OCI-LY1 (cell line): ENCODE measurements around the gene PGM2L1.

Experiments used
- H2AFZ ChIP-seq: fragments of 200-600 bp; sonication (generic), shearing (Covaris generic); 2 replicates; pipeline ENCODE4 v1.6.0; 2014; ENCODE audit warnings: antibody characterized with exemption, mild to moderate bottlenecking, low read length
- H3F3A ChIP-seq: fragments of 200-600 bp; sonication (generic), shearing (Covaris generic); 2 replicates; pipeline ENCODE4 v1.6.0; 2014; ENCODE audit warnings: mild to moderate bottlenecking, antibody characterized with exemption, low read length, moderate library complexity; ENCODE audit not compliant: insufficient read depth
- H3K27ac ChIP-seq: fragments of 200-600 bp; sonication (generic); 2 replicates; pipeline ENCODE4 v1.5.1; 2014; ENCODE audit warnings: low read length, mixed run types, mild to moderate bottlenecking, low read depth; ENCODE audit not compliant: poor library complexity, severe bottlenecking
- H3K27me3 ChIP-seq: fragments of 200-600 bp; sonication (generic); 2 replicates; pipeline ENCODE4 v1.6.0; 2014; ENCODE audit warnings: antibody characterized with exemption, mild to moderate bottlenecking, low read length, moderate library complexity; ENCODE audit not compliant: insufficient read depth
- H3K36me3 ChIP-seq: fragments of 200-600 bp; sonication (generic); 2 replicates; pipeline ENCODE4 v1.6.1; 2014; ENCODE audit warnings: mild to moderate bottlenecking, antibody characterized with exemption, low read length, moderate library complexity, mixed read lengths; ENCODE audit not compliant: insufficient read depth
- H3K4me1 ChIP-seq: fragments of 200-600 bp; sonication (generic); 2 replicates; pipeline ENCODE4 v1.5.1; 2014; ENCODE audit warnings: mild to moderate bottlenecking, low read length, moderate library complexity; ENCODE audit not compliant: insufficient read depth, severe bottlenecking
- H3K4me2 ChIP-seq: fragments of 200-600 bp; sonication (generic), shearing (Covaris generic); 2 replicates; pipeline ENCODE4 v1.6.1; 2014; ENCODE audit warnings: low read length
- H3K4me3 ChIP-seq: fragments of 200-600 bp; sonication (generic); 2 replicates; pipeline ENCODE4 v1.5.1; 2014; ENCODE audit warnings: low read length, low read depth, mild to moderate bottlenecking, mixed read lengths; ENCODE audit not compliant: poor library complexity, severe bottlenecking
- H3K79me2 ChIP-seq: fragments of 200-600 bp; shearing (Covaris generic); 2 replicates; pipeline ENCODE4 v1.6.1; 2016; ENCODE audit warnings: mixed run types, low read length, mixed read lengths; ENCODE audit not compliant: insufficient read depth
- H3K9ac ChIP-seq: fragments of 200-600 bp; sonication (generic), shearing (Covaris generic); 2 replicates; pipeline ENCODE4 v1.6.1; 2014; ENCODE audit warnings: mild to moderate bottlenecking, low read length, mixed read lengths
- H3K9me2 ChIP-seq: fragments of 200-600 bp; sonication (generic), shearing (Covaris generic); 2 replicates; pipeline ENCODE4 v1.6.1; 2014; ENCODE audit warnings: low read depth, mild to moderate bottlenecking, low read length, mixed read lengths
- H3K9me3 ChIP-seq: fragments of 200-600 bp; shearing (Covaris generic); 2 replicates; pipeline ENCODE4 v1.6.1; 2014; ENCODE audit warnings: low read length, mixed read lengths
- H4K20me1 ChIP-seq: fragments of 200-600 bp; sonication (generic), shearing (Covaris generic); 2 replicates; pipeline ENCODE4 v1.6.0; 2016; ENCODE audit warnings: mild to moderate bottlenecking, low read length; ENCODE audit not compliant: insufficient read depth
- EZH2 ChIP-seq: fragments of 200-600 bp; sonication (generic), shearing (Covaris generic); IDR thresholded peaks from 2 replicates; pipeline ENCODE4 v1.8.0; 2017; ENCODE audit warnings: borderline replicate concordance, mixed run types, mild to moderate bottlenecking, antibody characterized with exemption, low read length, moderate library complexity, mixed read lengths
- TF ChIP-seq, protein P1 (sequence below): fragments of 200-600 bp; sonication (generic), shearing (Covaris generic); IDR thresholded peaks from 2 replicates; pipeline ENCODE4 v1.5.1; 2017; ENCODE audit warnings: mild to moderate bottlenecking, antibody characterized with exemption, low read length, moderate library complexity, mixed read lengths

The PGM2L1 gene

DNA sequence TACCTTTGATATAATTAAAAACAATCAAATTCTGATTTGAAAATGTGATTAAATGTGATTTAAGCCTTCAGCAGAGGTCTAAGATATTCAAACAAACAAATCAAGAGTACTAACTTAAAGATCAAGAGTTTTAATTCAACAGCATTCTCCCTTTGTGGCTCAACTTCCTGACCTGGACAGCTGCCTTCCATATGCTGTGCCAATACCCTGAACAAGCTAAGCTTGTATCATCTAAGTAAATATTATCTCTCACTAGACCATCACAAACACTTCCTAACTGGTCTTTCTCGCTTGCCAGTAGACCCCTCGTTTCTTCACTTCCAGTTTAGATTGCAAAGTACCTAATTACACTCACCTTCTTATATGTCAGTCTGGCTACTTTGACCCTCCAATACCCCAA, 50.9 kb downstream of the PGM2L1 start:
- H3K4me1 ChIP-seq: no peaks in the 10 kb centered on the region
- H4K20me1 ChIP-seq: no peaks in the 10 kb centered on the region
- TF ChIP-seq EZH2: no peak
- TF ChIP-seq, protein P1, sequence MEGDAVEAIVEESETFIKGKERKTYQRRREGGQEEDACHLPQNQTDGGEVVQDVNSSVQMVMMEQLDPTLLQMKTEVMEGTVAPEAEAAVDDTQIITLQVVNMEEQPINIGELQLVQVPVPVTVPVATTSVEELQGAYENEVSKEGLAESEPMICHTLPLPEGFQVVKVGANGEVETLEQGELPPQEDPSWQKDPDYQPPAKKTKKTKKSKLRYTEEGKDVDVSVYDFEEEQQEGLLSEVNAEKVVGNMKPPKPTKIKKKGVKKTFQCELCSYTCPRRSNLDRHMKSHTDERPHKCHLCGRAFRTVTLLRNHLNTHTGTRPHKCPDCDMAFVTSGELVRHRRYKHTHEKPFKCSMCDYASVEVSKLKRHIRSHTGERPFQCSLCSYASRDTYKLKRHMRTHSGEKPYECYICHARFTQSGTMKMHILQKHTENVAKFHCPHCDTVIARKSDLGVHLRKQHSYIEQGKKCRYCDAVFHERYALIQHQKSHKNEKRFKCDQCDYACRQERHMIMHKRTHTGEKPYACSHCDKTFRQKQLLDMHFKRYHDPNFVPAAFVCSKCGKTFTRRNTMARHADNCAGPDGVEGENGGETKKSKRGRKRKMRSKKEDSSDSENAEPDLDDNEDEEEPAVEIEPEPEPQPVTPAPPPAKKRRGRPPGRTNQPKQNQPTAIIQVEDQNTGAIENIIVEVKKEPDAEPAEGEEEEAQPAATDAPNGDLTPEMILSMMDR: no peak
- H2AFZ ChIP-seq: no peak overlapping the region
- H3K79me2 ChIP-seq: no peaks in the 10 kb centered on the region
- H3K4me3 ChIP-seq: no peak overlapping the region
- no peaks in the 10 kb centered on the region for H3K9me2 ChIP-seq
- H3K9me3 ChIP-seq: no peaks in the 10 kb centered on the region
- no peak overlapping the region for H3K27ac ChIP-seq
- no peak overlapping the region for H3K9ac ChIP-seq
- H3K27me3 ChIP-seq: no peaks in the 10 kb centered on the region
- H3K36me3 ChIP-seq: no peaks in the 10 kb centered on the region
- H3K4me2 ChIP-seq: no peak overlapping the region
- no peaks in the 10 kb centered on the region for H3F3A ChIP-seq

DNA sequence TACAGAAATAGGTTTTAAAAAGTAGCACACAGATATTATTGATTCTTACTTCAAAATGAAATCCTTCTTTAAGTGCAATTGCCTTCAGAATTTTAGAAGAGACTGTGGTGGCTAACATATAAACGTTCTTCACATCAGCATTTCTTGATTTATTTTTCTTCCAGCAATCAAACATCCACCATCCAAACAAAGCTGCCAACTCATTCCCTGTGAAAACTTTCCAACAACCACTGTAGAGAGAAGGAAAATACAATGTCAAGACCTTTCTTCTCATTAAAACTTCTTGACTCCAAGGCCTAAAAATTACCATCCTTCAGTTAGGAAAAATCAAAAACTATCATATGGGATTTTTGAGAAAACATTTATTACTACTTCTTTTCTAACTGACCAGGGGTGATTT, 52.8 kb downstream of the PGM2L1 start:
- H2AFZ ChIP-seq: no peak overlapping the region
- H3F3A ChIP-seq: no peaks in the 10 kb centered on the region
- no peaks in the 10 kb centered on the region for H3K27me3 ChIP-seq
- no peaks in the 10 kb centered on the region for H3K36me3 ChIP-seq
- H3K4me3 ChIP-seq: no peak overlapping the region
- H3K4me2 ChIP-seq: no peak overlapping the region
- H3K9me3 ChIP-seq: no peaks in the 10 kb centered on the region
- TF ChIP-seq, protein P1: no peak
- no peak for TF ChIP-seq EZH2
- H3K9me2 ChIP-seq: no peaks in the 10 kb centered on the region
- no peak overlapping the region for H3K9ac ChIP-seq
- no peaks in the 10 kb centered on the region for H4K20me1 ChIP-seq
- H3K27ac ChIP-seq: no peak overlapping the region
- no peaks in the 10 kb centered on the region for H3K4me1 ChIP-seq
- H3K79me2 ChIP-seq: no peaks in the 10 kb centered on the region

DNA sequence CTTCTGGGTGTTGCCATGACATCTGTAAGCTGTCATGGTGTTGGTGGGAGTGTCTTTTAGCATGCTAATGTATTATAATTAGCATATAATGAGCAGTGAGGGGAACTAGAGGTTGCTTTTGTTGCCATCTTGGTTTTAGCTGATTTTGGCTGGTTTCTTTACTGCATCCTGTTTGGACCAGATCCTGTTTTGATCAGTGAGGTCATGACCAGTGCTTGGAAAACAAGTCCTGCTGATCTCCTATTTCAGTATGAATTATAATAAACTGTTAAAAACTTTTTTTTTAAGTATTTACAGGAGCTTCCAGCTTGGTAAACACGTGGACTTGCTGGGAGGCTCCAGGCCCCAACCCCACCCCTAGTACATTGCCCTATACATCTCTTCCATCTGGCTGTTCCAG, 56.3 kb downstream of the PGM2L1 start:
- Histone ChIP-seq H4K20me1 (no peaks in the 10 kb centered on the region), H3K4me3 (no peak overlapping the region), H3K4me1 (no peaks in the 10 kb centered on the region), H3K27me3 (no peaks in the 10 kb centered on the region), H3K9me2 (no peaks in the 10 kb centered on the region), H3K9me3 (no peaks in the 10 kb centered on the region), H3K9ac (no peak overlapping the region), H3K36me3 (no peaks in the 10 kb centered on the region), H3F3A (no peaks in the 10 kb centered on the region), H3K27ac (no peak overlapping the region), H3K79me2 (no peaks in the 10 kb centered on the region), H3K4me2 (no peak overlapping the region), H2AFZ (no peak overlapping the region)
- no peak for TF ChIP-seq EZH2
- TF ChIP-seq, protein P1: no peak
